Osteocyte (in vitro differentiated cells): ENCODE results near the gene B4GALT2. TPM values are rescaled to one million over a fixed set of nuclear protein-coding genes. Genes with fewer than 3 reads are reported as not detected.

Experiments
- DNase-seq: peaks from one replicate; pipeline ENCODE4 v3.0.0; 2021; ENCODE audit warnings: mixed read lengths; ENCODE audit not compliant: unreplicated experiment; ENCODE audit errors: extremely low spot score
- H3K27ac Mint-ChIP-seq: one replicate; pipeline ENCODE4 v1.8.0; 2021; ENCODE audit warnings: mild to moderate bottlenecking, mixed read lengths; ENCODE audit not compliant: unreplicated experiment
- H3K27me3 Mint-ChIP-seq: one replicate; pipeline ENCODE4 v1.8.0; 2021; ENCODE audit warnings: mixed read lengths; ENCODE audit not compliant: unreplicated experiment
- H3K36me3 Mint-ChIP-seq: one replicate; pipeline ENCODE4 v1.8.0; 2021; ENCODE audit warnings: mixed read lengths; ENCODE audit not compliant: unreplicated experiment
- H3K4me1 Mint-ChIP-seq: one replicate; pipeline ENCODE4 v1.8.0; 2021; ENCODE audit warnings: mixed read lengths; ENCODE audit not compliant: unreplicated experiment
- H3K4me3 Mint-ChIP-seq: one replicate; pipeline ENCODE4 v1.8.0; 2021; ENCODE audit warnings: mild to moderate bottlenecking, moderate library complexity, mixed read lengths; ENCODE audit not compliant: unreplicated experiment
- H3K9me3 Mint-ChIP-seq: one replicate; pipeline ENCODE4 v1.8.0; 2021; ENCODE audit warnings: mixed read lengths; ENCODE audit not compliant: unreplicated experiment
- total RNA-seq: library from RNA; stranded (reverse); gene quantifications from 2 replicates; pipeline ENCODE4 v1.2.1, GENCODE V29; 2021
- TF ChIP-seq, protein P1 (sequence below): fragments of 200-600 bp; sonication (generic); IDR thresholded peaks from 2 replicates; pipeline ENCODE4 v1.5.0; 2021; ENCODE audit warnings: antibody characterized with exemption, mild to moderate bottlenecking, moderate library complexity

Gene B4GALT2
- total RNA-seq, 1 donor from 2014 or later: 65.5 TPM

GRCh38 chr1:44014365-44015104, 35.5 kb downstream of the B4GALT2 start:
- H3K27ac Mint-ChIP-seq: no peak overlapping the region
- no peak overlapping the region for H3K4me3 Mint-ChIP-seq
- DNase-seq: no peak
- H3K36me3 Mint-ChIP-seq: no peaks in the 10 kb centered on the region
- TF ChIP-seq, protein P1, sequence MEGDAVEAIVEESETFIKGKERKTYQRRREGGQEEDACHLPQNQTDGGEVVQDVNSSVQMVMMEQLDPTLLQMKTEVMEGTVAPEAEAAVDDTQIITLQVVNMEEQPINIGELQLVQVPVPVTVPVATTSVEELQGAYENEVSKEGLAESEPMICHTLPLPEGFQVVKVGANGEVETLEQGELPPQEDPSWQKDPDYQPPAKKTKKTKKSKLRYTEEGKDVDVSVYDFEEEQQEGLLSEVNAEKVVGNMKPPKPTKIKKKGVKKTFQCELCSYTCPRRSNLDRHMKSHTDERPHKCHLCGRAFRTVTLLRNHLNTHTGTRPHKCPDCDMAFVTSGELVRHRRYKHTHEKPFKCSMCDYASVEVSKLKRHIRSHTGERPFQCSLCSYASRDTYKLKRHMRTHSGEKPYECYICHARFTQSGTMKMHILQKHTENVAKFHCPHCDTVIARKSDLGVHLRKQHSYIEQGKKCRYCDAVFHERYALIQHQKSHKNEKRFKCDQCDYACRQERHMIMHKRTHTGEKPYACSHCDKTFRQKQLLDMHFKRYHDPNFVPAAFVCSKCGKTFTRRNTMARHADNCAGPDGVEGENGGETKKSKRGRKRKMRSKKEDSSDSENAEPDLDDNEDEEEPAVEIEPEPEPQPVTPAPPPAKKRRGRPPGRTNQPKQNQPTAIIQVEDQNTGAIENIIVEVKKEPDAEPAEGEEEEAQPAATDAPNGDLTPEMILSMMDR: no peak
- no peaks in the 10 kb centered on the region for H3K27me3 Mint-ChIP-seq
- peaks cover 15% of the 10 kb centered on the region for H3K4me1 Mint-ChIP-seq
- no peaks in the 10 kb centered on the region for H3K9me3 Mint-ChIP-seq

DNA sequence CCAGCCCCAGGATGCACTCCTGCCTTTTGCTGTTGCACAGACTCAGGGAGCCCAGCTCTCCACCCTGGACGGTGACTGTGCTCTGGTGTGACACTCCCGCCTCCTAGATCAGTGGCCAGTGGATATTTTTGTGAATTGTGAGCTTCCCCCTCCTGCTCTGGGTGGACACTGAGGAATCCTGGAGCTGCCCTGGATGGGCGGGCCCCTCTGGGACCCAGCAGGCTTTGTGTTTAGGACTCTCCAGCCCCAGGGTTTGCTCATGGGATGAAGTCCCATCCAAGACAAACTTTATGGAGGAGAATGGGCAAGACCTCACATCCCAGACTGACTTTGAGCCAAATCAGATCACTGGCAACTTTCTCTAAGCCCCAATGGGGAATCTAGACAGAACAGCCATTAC, 36.2 kb downstream of the B4GALT2 start:
- DNase-seq: no peak
- H3K9me3 Mint-ChIP-seq: no peaks in the 10 kb centered on the region
- H3K36me3 Mint-ChIP-seq: no peaks in the 10 kb centered on the region
- H3K4me3 Mint-ChIP-seq: no peak overlapping the region
- H3K27ac Mint-ChIP-seq: no peak overlapping the region
- H3K4me1 Mint-ChIP-seq: peaks cover 15% of the 10 kb centered on the region
- H3K27me3 Mint-ChIP-seq: no peaks in the 10 kb centered on the region
- TF ChIP-seq, protein P1: no peak

DNA sequence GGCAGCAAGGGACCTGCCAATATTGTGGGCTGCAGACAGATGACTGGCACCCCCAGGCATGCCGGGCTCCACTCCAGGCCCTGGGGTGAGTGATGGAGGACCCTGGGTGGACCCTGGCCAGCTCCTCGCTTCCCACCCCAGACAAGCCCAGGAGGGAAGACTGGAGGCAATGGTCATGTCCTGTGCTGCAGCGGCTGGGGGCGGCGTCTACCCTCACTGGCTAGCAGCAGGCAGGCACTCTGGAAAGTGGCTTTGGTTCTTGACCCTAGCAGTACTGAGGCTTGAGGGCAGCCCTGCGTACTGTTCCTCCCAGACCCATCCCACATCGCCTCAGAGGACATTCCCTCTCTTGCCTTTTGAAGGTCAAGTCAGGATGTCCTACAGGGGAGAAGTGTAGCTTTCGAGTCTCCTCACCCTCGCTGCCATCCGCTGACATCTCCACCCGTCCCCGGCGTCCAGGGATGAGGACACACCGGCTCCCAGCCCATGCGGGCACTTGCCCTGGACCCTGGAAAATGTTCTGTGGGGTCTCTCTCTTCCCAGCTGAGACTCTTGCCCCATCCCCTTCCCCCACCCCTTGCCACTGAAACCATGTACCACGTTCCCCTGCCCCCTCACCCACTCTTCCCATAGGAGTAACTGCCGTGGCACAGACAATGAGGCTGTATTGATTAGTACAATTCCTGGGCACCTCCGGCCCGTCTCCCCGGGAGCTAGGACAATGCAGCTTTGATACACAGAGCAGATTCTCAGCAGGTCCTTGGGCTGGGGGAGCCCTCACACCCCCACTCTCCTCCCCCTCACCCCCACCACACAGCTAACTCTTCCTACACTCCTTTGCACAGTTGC, 37.3 kb downstream of the B4GALT2 start:
- no peaks in the 10 kb centered on the region for H3K36me3 Mint-ChIP-seq
- no peak overlapping the region for H3K27ac Mint-ChIP-seq
- TF ChIP-seq, protein P1: no peak
- peaks cover 15% of the 10 kb centered on the region for H3K4me1 Mint-ChIP-seq
- no peak overlapping the region for H3K4me3 Mint-ChIP-seq
- H3K27me3 Mint-ChIP-seq: no peaks in the 10 kb centered on the region
- no peaks in the 10 kb centered on the region for H3K9me3 Mint-ChIP-seq
- no peak for DNase-seq

GRCh38 chr1:44016890-44017400, 37.9 kb downstream of the B4GALT2 start:
- Mint-ChIP-seq H3K27me3 (no peaks in the 10 kb centered on the region), H3K27ac (no peak overlapping the region), H3K36me3 (peaks cover 3% of the 10 kb centered on the region), H3K9me3 (no peaks in the 10 kb centered on the region), H3K4me1 (peaks cover 15% of the 10 kb centered on the region), H3K4me3 (no peak overlapping the region)
- DNase-seq: no peak
- TF ChIP-seq, protein P1: no peak

- H3K4me3 Mint-ChIP-seq: no peak overlapping the region
- DNase-seq: no peak
- TF ChIP-seq, protein P1: no peak
- peaks cover 16% of the 10 kb centered on the region for H3K4me1 Mint-ChIP-seq
- H3K36me3 Mint-ChIP-seq: peaks cover 9% of the 10 kb centered on the region
- H3K27ac Mint-ChIP-seq: no peak overlapping the region
- no peaks in the 10 kb centered on the region for H3K9me3 Mint-ChIP-seq
- H3K27me3 Mint-ChIP-seq: no peaks in the 10 kb centered on the region
These were observed 40.5 kb downstream of the B4GALT2 start for GRCh38 chr1:44019466-44019948.
